ENCODE measurements around the gene VAV3. TPM values are rescaled to one million over a fixed set of nuclear protein-coding genes. Genes with fewer than 3 reads are reported as not detected.

VAV3 gene
- total and polyA plus RNA-seq, 2 of the 13 experiments (the other 11 are each of a cell fraction or from before 2014, with no cell fraction given) = 15.9 to 29.8 TPM

- Histone ChIP-seq H3K4me2 (ENCODE audit: low read depth, low read length) (no peak overlapping the region), H3K36me3 (replicated peaks in 1 of 2; ENCODE audit: control insufficient read depth in 1 of 2, insufficient read depth in 2 of 2, low read length in 2 of 2) (no peaks in the 10 kb centered on the region), H3K9me3 (ENCODE audit: low read length) (no peaks in the 10 kb centered on the region), H3K4me1 (ENCODE audit: insufficient read depth, low read length) (no peaks in the 10 kb centered on the region), H3K4me3 (replicated peaks in 1 of 3; ENCODE audit: insufficient read depth in 1 of 3, low read depth in 2 of 3, low read length in 3 of 3) (no peak overlapping the region), H2AFZ (ENCODE audit: low read length) (no peak overlapping the region), H3K9ac (ENCODE audit: insufficient read depth, low read depth, low read length) (no peak overlapping the region), H3K79me2 (ENCODE audit: insufficient read depth, low read length) (no peaks in the 10 kb centered on the region), H4K20me1 (ENCODE audit: insufficient read depth, low read length) (no peaks in the 10 kb centered on the region), H3K27ac (ENCODE audit: extremely low read length, insufficient read depth, low read length) (no peak overlapping the region), H3K27me3 (ENCODE audit: control insufficient read depth in 1 of 2, insufficient read depth in 2 of 2, low read length in 2 of 2) (no peaks in the 10 kb centered on the region; a peak in 1 of 5 replicates)
- CTCF ChIA-PET (ENCODE audit: low intra/inter-chr PET ratio, low total read pairs) = no interaction called here
- POLR2A ChIA-PET = no interaction called here
- in situ Hi-C loops (cut with HindIII; ENCODE audit: extremely low pct_ligation_motif_present, low pct_unique_long_range_greater_than_20kb) (no loop called here), intact Hi-C loops (cut with micrococcal nuclease; ENCODE audit: unreplicated experiment) (no loop called here)
- ATAC-seq = no peak
- no peak for DNase-seq (ENCODE audit: low spot score)
- no peak for FAIRE-seq
- no peak for TF ChIP-seq ZBTB8A (CRISPR knock-in tag; IDR thresholded peaks at IDR 0.05; ENCODE audit: borderline replicate concordance, low read depth)
- TF ChIP-seq ELF3 (CRISPR knock-in tag; IDR thresholded peaks at IDR 0.05) = no peak
- peak in 1 of 2 experiments; percentile 51; a peak in 2 of 4 replicates for TF ChIP-seq MAFK (conservative IDR thresholded peaks at IDR 0.05 in 1 of 2, IDR thresholded peaks at IDR 0.05 in 1 of 2; ENCODE audit: low read length in 2 of 2)
- TF ChIP-seq MAFF (IDR thresholded peaks at IDR 0.05; ENCODE audit: low read depth, low read length) = peak; percentile 54
- BruUV-seq (replicated peaks) = no TSS peak
- WGBS (ENCODE audit: low lambda C conversion rate) = 30% methylated on average over 4 of the region's 4 CpGs
Measured at GRCh38 chr1:107544285-107544684, 420.7 kb downstream of the VAV3 start.

- no peaks in the 10 kb centered on the region for H3K79me2 ChIP-seq (ENCODE audit: insufficient read depth, low read length)
- no peak overlapping the region for H3K9ac ChIP-seq (ENCODE audit: insufficient read depth, low read depth, low read length)
- H3K4me3 ChIP-seq (replicated peaks in 1 of 3; ENCODE audit: insufficient read depth in 1 of 3, low read depth in 2 of 3, low read length in 3 of 3) = no peak overlapping the region
- no peaks in the 10 kb centered on the region for H3K36me3 ChIP-seq (replicated peaks in 1 of 2; ENCODE audit: control insufficient read depth in 1 of 2, insufficient read depth in 2 of 2, low read length in 2 of 2)
- no peaks in the 10 kb centered on the region for H3K9me3 ChIP-seq (ENCODE audit: low read length)
- ATAC-seq (no peak), DNase-seq (ENCODE audit: low spot score) (no peak), FAIRE-seq (no peak)
- no TSS peak for BruUV-seq (replicated peaks)
- no peak overlapping the region for H3K27ac ChIP-seq (ENCODE audit: extremely low read length, insufficient read depth, low read length)
- H2AFZ ChIP-seq (ENCODE audit: low read length) = no peak overlapping the region
- in situ Hi-C loops (cut with HindIII; ENCODE audit: extremely low pct_ligation_motif_present, low pct_unique_long_range_greater_than_20kb) (no loop called here), intact Hi-C loops (cut with micrococcal nuclease; ENCODE audit: unreplicated experiment) (no loop called here)
- H4K20me1 ChIP-seq (ENCODE audit: insufficient read depth, low read length) = no peaks in the 10 kb centered on the region
- no peak overlapping the region for H3K4me2 ChIP-seq (ENCODE audit: low read depth, low read length)
- 61% methylated on average over 2 of the region's 2 CpGs for WGBS (ENCODE audit: low lambda C conversion rate)
- no peaks in the 10 kb centered on the region; a peak in 1 of 5 replicates for H3K27me3 ChIP-seq (ENCODE audit: control insufficient read depth in 1 of 2, insufficient read depth in 2 of 2, low read length in 2 of 2)
- TF ChIP-seq ATRX (CRISPR knock-in tag; IDR thresholded peaks at IDR 0.05; ENCODE audit: borderline replicate concordance) = no peak
- no peak for TF ChIP-seq ZNF543 (CRISPR knock-in tag; IDR thresholded peaks at IDR 0.05)
- no peak for TF ChIP-seq ZNF124 (CRISPR knock-in tag; IDR thresholded peaks at IDR 0.05)
- 0 out of 2 replicates have a peak, but pooled peaks cover under 1% of the 10 kb centered on the region for H3K4me1 ChIP-seq (ENCODE audit: insufficient read depth, low read length)
- ChIA-PET CTCF (ENCODE audit: low intra/inter-chr PET ratio, low total read pairs) (no interaction called here), POLR2A (no interaction called here)
Measured at GRCh38 chr1:107541412-107541811, 423.6 kb downstream of the VAV3 start.
